Measurements from ENCODE around the gene SCML1.
"Not testable (repeated sequence)": the region's sequence is repeated elsewhere in the genome, so short reads cannot be mapped to it uniquely, and the experiment has no call there.

Gene SCML1

DNA sequence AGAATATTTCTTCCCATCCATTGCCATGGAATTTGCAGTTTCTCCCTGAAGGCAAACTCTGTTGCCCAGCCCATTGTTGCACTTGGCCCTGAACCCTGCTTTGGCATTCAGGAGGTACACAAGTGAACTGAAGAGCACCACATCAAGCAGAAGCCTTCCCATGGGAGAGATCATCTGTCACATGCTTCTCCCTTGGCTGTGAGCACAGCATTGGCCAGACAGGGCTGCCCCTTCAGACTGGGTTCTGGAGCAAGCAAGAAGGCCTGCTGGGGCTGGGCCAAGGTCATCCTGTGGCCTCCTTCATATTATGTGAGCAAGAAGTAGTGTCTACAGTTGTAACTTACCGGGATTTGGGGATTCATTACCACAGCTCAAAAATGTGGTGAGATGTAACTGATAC lies 22.7 kb downstream of the SCML1 start:
- Mint-ChIP-seq H3K27ac (no peak overlapping the region), H3K27me3 (no peaks in the 10 kb centered on the region), H3K9me3 (no peaks in the 10 kb centered on the region), H3K4me3 (no peak overlapping the region), H3K36me3 (no peaks in the 10 kb centered on the region), H3K4me1 (no peaks in the 10 kb centered on the region)
- no peak for ATAC-seq

DNA sequence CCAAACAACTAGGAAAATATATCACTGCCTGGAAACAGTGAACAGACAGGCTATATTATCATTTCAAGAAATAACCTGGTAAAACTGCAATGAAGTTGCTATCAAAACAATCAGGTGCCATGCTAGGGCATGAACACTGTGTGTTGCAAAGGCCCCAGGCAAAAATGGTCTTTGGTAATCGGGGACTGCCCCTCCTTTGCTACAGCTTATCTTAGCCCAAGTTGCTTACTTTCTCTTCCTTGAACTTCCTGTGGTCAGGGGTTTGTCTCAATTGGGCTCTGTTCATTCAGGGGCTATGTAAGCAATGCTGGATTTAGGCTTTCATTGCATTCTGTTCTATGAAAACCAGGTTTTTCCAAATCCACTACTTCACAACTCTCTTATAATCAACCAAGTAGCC lies 30.4 kb downstream of the SCML1 start:
- no peaks in the 10 kb centered on the region for H3K27me3 Mint-ChIP-seq
- H3K27ac Mint-ChIP-seq = no peak overlapping the region
- H3K4me1 Mint-ChIP-seq = no peaks in the 10 kb centered on the region
- no peaks in the 10 kb centered on the region for H3K36me3 Mint-ChIP-seq
- ATAC-seq = no peak
- no peak overlapping the region for H3K4me3 Mint-ChIP-seq
- H3K9me3 Mint-ChIP-seq = no peaks in the 10 kb centered on the region

DNA sequence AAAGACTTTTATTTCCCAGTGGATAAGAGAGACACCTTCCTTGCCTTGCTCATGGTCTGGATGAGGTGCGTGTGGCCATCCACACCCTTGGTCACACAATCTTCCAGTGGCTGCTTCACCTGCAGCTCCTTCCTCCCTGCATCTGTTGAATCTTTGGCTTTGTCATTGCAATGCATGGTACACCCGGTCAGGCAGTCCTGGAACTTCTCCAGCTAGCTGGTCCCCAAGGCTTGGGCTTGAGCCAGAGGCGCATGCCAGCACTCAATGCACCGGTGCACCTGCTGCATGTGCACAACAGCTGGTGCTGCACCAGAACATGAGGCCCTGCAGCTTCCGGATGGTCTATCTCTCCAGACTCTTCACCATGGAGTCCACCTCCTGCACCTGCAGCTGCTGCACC lies 31.7 kb downstream of the SCML1 start:
- no peak for ATAC-seq
- H3K36me3 Mint-ChIP-seq = no peaks in the 10 kb centered on the region
- H3K4me1 Mint-ChIP-seq = no peaks in the 10 kb centered on the region
- no peak overlapping the region for H3K4me3 Mint-ChIP-seq
- H3K9me3 Mint-ChIP-seq = no peaks in the 10 kb centered on the region
- no peaks in the 10 kb centered on the region for H3K27me3 Mint-ChIP-seq
- no peak overlapping the region for H3K27ac Mint-ChIP-seq

DNA sequence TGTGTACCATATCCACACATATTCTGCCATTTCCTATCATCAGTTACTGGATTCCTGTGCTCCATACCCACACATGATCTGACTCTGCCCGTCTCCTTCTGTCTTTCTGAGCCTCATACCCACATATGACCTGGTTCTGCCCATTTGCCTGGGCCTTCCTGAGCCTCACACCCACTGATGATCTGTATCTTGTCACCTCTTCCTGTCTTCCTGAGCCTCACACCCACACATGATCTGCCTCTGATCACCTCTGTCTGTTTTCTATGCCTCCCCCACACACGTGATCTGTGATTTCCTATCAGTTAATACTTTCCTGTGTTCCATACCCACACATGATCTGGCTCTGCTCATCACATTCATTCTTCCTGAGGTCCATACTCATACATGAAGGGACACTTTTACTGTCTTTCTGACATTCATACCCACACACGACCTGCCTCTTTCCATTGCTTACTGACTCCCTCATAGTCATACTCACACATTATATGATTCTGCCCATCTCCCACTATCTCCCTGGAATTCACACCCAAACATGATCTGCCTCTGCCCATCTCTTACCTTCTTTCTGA lies 32.5 kb downstream of the SCML1 start:
- H3K9me3 Mint-ChIP-seq = no peaks in the 10 kb centered on the region
- ATAC-seq = no peak
- H3K4me3 Mint-ChIP-seq = no peak overlapping the region
- H3K27ac Mint-ChIP-seq = no peak overlapping the region
- no peaks in the 10 kb centered on the region for H3K36me3 Mint-ChIP-seq
- H3K27me3 Mint-ChIP-seq = no peaks in the 10 kb centered on the region
- H3K4me1 Mint-ChIP-seq = no peaks in the 10 kb centered on the region

DNA sequence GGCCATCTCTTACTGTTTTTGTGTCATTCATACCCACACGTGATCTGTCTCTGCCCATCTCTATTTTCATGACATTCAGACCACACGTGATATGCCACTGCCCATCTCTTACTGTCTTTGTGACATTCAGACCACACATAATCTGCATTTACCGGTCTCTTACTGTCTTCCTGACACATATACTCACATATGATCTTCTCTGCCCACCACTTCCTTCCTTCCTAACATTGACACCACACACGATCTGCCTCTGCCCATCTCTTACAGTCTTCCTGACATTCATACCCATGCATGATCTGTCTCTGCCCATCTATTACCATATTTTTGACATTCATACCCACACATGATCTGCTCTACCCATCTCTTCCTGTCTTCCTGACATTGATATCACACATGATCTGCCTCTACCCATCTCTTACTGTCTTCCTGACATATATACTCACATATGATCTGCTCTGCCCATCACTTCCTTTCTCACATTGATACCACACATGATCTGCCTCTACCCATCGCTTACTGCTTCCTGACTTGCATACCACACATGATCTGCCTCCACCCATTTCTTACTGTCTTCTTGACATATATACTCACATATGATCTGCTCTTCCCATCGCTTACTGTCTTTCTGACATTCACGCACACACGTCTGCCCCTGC lies 36.1 kb downstream of the SCML1 start:
- ATAC-seq = no peak
- no peaks in the 10 kb centered on the region for H3K27me3 Mint-ChIP-seq
- no peaks in the 10 kb centered on the region for H3K36me3 Mint-ChIP-seq
- H3K9me3 Mint-ChIP-seq = peaks cover 2% of the 10 kb centered on the region
- no peaks in the 10 kb centered on the region for H3K4me1 Mint-ChIP-seq
- H3K4me3 Mint-ChIP-seq = no peak overlapping the region
- no peak overlapping the region for H3K27ac Mint-ChIP-seq

DNA sequence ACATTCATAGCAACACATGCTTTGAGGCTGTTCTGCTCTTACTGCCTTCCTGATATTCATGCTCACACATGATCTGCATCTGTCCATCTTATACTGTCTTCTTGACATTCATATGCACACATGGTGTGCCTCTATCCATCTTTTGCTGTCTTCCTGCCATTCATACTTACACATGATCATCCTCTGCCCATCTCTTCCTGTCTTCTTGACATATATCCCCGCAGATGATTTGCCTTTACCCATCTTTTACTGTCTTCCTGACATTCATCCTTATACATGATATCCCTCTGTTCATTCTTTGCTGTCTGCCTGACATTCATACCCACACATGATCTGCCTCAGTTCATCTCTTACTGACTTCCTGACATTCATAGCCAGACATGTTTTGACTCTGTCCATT lies 36.8 kb downstream of the SCML1 start:
- Mint-ChIP-seq H3K9me3 (peaks cover 2% of the 10 kb centered on the region), H3K36me3 (no peaks in the 10 kb centered on the region), H3K27me3 (no peaks in the 10 kb centered on the region), H3K27ac (no peak overlapping the region), H3K4me3 (no peak overlapping the region), H3K4me1 (no peaks in the 10 kb centered on the region)
- ATAC-seq = no peak

DNA sequence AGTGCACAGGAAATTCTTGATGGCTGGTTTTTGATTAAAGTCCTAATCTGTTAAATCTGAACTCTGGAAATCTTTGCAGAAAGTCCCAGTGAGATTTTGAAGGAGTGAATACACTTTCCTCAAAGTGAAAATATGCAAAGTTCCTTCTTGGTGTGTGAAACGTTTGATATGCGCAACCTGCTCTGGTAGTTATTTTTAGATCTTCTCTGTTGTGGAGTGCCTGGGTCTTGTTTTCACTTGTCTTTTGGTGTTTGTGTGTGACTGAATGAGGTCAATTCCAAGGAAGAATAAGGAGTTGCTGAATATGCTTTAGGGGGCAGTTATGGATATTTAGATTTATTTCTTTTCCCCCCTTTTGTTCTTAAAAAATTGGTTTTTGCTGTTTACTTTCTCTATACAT lies 41.7 kb downstream of the SCML1 start:
- no peak for ATAC-seq
- Mint-ChIP-seq H3K27me3 (no peaks in the 10 kb centered on the region), H3K27ac (no peak overlapping the region)

DNA sequence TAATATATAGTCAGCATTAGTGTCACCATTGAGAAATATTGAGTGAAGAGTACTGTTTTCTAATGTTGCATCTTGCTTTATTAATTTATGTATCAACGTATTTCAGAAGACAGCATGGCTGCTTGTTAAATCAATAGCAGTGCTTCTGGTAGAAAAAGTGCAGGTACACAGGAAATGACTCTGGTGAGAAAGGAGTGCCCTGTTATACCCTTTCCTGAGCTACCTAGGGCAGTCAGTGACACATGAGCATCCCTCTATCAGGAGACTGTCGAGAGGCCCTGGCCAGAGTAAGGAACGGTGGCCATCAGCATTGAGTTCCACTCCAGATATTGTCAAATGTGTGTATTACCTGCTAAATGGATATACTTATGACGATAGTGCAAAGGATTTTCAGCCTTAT lies 42.1 kb downstream of the SCML1 start:
- Mint-ChIP-seq H3K9me3 (peaks cover 2% of the 10 kb centered on the region), H3K27ac (no peak overlapping the region), H3K4me1 (no peaks in the 10 kb centered on the region), H3K4me3 (no peak overlapping the region), H3K27me3 (no peaks in the 10 kb centered on the region), H3K36me3 (no peaks in the 10 kb centered on the region)
- ATAC-seq = no peak

More for the DNA sequence above, 41.7 kb downstream of the SCML1 start:
- peaks cover 2% of the 10 kb centered on the region for H3K9me3 Mint-ChIP-seq
- H3K36me3 Mint-ChIP-seq = no peaks in the 10 kb centered on the region
- H3K4me1 Mint-ChIP-seq = no peaks in the 10 kb centered on the region
- no peak overlapping the region for H3K4me3 Mint-ChIP-seq

DNA sequence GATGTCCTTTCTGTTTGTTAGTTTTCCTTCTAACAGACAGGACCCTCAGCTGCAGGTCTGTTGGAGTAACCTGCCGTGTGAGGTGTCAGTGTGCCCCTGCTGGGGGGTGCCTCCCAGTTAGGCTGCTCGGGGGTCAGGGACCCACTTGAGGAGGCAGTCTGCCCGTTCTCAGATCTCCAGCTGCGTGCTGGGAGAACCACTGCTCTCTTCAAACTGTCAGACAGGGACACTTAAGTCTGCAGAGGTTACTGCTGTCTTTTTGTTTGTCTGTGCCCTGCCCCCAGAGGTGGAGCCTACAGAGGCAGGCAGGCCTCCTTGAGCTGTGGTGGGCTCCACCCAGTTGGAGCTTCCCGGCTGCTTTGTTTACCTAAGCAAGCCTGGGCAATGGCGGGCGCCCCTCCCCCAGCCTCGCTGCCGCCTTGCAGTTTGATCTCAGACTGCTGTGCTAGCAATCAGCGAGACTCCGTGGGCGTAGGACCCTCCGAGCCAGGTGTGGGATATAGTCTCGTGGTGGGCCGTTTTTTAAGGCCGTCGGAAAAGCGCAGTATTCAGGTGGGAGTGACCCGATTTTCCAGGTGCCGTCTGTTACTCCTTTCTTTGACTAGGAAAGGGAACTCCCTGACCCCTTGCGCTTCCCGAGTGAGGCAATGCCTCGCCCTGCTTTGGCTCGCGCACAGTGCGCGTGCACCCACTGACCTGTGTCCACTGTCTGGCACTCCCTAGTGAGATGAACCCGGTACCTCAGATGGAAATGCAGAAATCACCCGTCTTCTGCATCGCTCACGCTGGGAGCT lies 49.5 kb downstream of the SCML1 start:
- not testable (repeated sequence) for H3K27ac Mint-ChIP-seq, H3K4me3 Mint-ChIP-seq, H3K36me3 Mint-ChIP-seq, H3K9me3 Mint-ChIP-seq, H3K27me3 Mint-ChIP-seq, ATAC-seq, H3K4me1 Mint-ChIP-seq

DNA sequence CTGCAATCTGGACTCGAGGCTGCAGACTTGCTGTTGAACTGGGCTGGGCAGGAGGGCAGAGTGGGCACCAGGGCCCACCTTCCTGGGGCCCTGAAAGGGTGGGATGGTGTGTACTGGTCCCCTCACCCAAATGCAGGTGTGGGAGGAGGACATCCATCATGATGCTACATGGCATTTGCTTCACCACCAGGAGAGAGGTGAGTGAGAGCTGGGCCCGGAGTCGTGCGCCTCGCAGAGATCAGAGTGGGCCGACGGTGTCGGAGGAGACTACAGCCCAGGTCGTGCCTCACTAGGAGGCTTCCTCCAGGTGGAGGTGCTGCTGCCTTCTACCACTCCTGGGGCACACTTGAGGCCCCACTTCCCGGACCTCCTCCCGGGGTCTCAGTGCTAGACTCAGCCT lies 50.3 kb downstream of the SCML1 start:
- Mint-ChIP-seq H3K27me3 (peaks cover 8% of the 10 kb centered on the region), H3K27ac (no peak overlapping the region), H3K9me3 (no peaks in the 10 kb centered on the region), H3K4me3 (no peak overlapping the region), H3K36me3 (no peaks in the 10 kb centered on the region), H3K4me1 (no peaks in the 10 kb centered on the region)
- no peak for ATAC-seq

DNA sequence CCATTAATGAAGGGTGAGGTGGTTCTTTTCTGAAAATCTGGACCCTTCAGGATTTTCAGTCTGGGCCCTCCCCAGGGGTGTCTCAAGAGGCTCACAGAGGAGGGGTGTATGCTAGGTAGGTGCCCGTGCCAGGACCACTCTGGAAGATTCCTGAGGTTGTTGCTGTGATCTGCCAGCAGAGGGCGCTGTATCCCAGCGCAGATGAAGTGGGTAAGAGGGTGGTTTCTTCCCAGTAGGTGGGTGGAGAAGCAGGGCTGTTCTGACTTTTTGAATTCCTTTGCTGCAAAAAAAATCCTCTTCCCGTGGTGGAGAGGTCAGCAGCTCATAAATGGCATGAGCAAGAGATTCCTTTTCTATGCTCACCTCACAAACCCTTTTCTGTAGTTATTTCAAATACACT lies 51.1 kb downstream of the SCML1 start:
- Mint-ChIP-seq H3K9me3 (no peaks in the 10 kb centered on the region), H3K36me3 (no peaks in the 10 kb centered on the region), H3K27ac (no peak overlapping the region), H3K27me3 (peaks cover 8% of the 10 kb centered on the region), H3K4me3 (no peak overlapping the region), H3K4me1 (no peaks in the 10 kb centered on the region)
- no peak for ATAC-seq

DNA sequence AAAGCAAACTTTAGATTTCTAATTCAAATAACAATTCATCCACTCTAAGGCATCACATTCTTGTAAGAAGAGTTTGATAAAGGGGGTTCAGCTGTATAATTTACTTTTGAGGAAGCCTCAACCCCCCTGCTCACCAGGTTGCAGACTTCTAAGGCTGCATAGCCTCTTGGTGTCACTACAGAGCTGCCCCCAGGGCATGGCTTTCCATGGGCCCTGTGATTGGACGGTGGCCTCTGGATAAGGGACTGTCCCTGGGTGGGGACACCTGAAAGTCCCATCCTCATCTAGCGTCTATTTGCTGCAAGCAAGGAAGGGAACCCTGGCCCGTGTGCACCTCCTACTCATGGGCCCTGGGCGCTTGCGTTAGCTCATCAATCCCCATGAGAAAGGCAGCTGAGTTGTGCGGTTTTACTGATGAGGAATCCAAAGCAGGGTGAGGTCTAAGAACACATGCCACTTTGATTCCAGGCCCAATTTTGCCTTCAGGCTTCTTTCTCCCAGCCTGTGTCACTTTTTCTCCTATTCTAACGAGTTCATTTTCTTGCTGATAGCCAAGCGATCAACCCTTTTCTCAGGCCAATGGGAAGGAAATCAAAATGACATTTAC lies 51.8 kb downstream of the SCML1 start:
- Mint-ChIP-seq H3K4me3 (no peak overlapping the region), H3K27me3 (peaks cover 8% of the 10 kb centered on the region), H3K36me3 (no peaks in the 10 kb centered on the region), H3K9me3 (no peaks in the 10 kb centered on the region), H3K27ac (no peak overlapping the region), H3K4me1 (no peaks in the 10 kb centered on the region)
- ATAC-seq = no peak

DNA sequence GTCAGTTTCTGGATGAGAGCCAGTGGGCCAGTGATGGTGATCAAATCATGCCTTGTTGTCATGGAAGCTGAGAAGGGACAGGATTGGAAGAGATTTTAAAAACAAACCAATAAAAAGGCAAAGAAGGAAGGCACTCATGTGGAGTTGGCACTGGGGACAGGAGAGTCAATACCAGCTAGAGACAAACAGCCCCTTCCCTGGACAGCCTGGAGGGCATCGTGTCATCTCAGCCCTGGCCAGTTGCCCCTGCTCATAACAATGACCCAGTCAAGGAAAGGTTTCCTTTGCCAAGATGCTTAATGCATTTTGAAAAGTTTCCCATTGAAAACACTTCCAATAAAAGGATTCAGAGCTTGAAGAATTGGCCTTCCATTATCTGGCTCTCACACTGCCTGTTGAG lies 55.5 kb downstream of the SCML1 start:
- no peak for ATAC-seq

DNA sequence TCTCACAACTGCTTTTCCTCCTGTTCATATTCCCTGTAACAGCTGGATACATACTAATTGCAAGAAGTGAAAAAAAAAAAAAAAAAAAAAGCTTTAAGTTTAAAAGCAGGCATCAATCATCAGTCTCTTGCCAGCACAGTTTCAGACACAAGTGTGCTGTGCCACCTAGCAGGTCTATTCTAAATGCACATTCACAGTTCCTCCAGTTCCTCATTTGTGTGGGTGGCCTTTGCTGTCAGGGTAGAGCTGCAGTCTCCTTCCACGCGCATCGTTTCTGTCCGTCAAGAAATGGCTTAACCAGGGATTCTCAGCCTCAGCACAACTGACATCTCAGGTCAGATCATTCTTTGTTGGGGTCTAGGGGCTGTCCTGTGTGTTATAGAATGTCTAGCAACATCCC lies 61.6 kb downstream of the SCML1 start:
- no peak overlapping the region for H3K4me3 Mint-ChIP-seq
- H3K4me1 Mint-ChIP-seq = no peaks in the 10 kb centered on the region
- no peak overlapping the region for H3K27ac Mint-ChIP-seq
- no peaks in the 10 kb centered on the region for H3K27me3 Mint-ChIP-seq
- no peaks in the 10 kb centered on the region for H3K36me3 Mint-ChIP-seq
- H3K9me3 Mint-ChIP-seq = no peaks in the 10 kb centered on the region
- no peak for ATAC-seq

More for the DNA sequence above, 55.5 kb downstream of the SCML1 start:
- no peak overlapping the region for H3K4me3 Mint-ChIP-seq
- no peaks in the 10 kb centered on the region for H3K27me3 Mint-ChIP-seq
- H3K9me3 Mint-ChIP-seq = no peaks in the 10 kb centered on the region
- no peaks in the 10 kb centered on the region for H3K36me3 Mint-ChIP-seq
- H3K4me1 Mint-ChIP-seq = no peaks in the 10 kb centered on the region
- no peak overlapping the region for H3K27ac Mint-ChIP-seq

DNA sequence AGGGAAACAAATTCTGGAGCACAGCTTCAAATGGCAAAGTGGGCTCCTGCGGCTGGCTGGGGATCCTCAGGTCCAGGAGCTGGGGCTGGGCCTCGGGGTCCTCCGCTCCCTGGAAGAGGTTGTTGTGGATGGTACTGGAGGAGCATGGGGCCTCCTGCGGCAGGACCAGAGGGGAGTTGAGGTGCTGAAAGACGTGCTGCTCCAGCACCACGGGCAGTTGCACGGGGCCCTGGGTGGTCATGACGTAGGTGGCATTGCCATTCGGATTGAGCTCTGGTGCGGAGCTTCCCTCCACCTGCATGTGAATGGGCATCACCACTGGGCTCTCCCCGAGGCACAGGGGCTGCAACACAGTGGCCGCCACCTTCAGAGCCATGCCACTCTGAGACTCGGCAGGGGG lies 64.1 kb downstream of the SCML1 start:
- H3K36me3 Mint-ChIP-seq = no peaks in the 10 kb centered on the region
- ATAC-seq = no peak
- H3K9me3 Mint-ChIP-seq = no peaks in the 10 kb centered on the region
- no peaks in the 10 kb centered on the region for H3K27me3 Mint-ChIP-seq
- no peaks in the 10 kb centered on the region for H3K4me1 Mint-ChIP-seq
- H3K27ac Mint-ChIP-seq = no peak overlapping the region
- no peak overlapping the region for H3K4me3 Mint-ChIP-seq

DNA sequence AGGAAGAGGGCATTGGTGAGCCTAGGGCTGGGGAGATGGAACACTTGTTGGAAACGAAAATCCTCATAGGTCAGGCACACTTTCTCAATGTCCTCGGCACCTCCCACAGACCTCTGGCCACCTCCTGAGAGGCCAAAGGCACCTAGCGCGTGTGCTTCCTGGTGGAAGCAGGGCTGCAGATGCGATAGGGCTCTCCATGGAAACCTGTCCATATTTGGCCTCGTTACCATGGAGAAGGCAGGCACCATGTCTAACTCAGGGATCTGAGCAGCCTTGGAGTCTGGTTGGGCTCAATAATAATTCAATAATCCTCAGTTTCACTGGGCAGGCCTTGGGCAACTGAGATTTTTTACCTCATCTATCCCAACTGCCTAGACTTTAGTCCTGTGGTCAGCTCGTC lies 65.5 kb downstream of the SCML1 start:
- ATAC-seq = no peak

More for the DNA sequence above, 65.5 kb downstream of the SCML1 start:
- no peaks in the 10 kb centered on the region for H3K4me1 Mint-ChIP-seq
- no peak overlapping the region for H3K27ac Mint-ChIP-seq
- no peaks in the 10 kb centered on the region for H3K27me3 Mint-ChIP-seq
- no peaks in the 10 kb centered on the region for H3K36me3 Mint-ChIP-seq
- H3K4me3 Mint-ChIP-seq = no peak overlapping the region
- no peaks in the 10 kb centered on the region for H3K9me3 Mint-ChIP-seq

Data from stimulated activated memory B cell treated with anti-CD40 and anti-IgM and Interleukin-4, amounts not matched to agents 10 μg/mL and 1 μg/mL and 100 μg/mL, for 72 hours (primary cell).